HG03439 (cell line): ENCODE measurements around the gene FBXO4.
"Not testable (repeated sequence)": the region's sequence is repeated elsewhere in the genome, so short reads cannot be mapped to it uniquely, and the experiment has no call there.

Source experiments
- ATAC-seq: cut with Tn5 transposase; IDR thresholded peaks from one replicate; pipeline ENCODE4 v1.9.1; 2021; ENCODE audit warnings: mild to moderate bottlenecking, moderate library complexity; ENCODE audit not compliant: unreplicated experiment

Gene FBXO4

DNA sequence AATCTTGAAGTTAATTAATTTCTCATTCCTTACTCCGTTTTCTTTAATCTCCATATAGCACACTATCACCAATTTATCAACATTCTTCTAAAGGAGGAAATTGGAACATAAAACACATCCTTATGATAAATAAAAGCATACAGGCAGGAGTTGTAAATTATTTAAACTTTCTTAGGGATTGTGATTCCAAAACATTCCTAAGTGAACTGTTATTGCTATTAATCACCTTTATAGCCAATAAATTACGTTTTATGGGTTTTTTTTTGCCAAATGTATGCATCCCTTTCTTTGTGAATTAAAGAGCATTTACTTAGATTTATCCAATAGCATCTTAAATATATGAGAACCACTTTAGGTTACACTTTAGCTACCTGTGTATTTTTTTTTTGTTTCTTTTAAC, 55.3 kb downstream of the FBXO4 start:
- ATAC-seq = no peak

DNA sequence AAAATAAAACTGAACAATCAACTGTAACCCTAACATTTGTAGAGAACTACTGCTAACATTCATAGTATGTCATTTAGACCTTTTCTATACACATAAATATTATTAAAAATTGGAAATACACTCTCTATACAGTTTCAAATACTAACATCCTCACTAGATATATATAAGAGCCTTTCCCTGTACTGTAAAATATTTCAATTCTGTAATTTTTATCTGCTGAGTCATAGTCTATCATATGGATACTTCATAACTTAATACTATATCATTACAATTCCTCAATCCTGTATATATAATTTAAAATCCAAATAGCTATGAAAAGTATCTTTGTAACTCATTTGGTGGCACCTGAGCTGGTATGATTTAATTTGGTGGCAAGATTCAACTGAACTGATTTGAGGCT, 55.8 kb downstream of the FBXO4 start:
- ATAC-seq = no peak

DNA sequence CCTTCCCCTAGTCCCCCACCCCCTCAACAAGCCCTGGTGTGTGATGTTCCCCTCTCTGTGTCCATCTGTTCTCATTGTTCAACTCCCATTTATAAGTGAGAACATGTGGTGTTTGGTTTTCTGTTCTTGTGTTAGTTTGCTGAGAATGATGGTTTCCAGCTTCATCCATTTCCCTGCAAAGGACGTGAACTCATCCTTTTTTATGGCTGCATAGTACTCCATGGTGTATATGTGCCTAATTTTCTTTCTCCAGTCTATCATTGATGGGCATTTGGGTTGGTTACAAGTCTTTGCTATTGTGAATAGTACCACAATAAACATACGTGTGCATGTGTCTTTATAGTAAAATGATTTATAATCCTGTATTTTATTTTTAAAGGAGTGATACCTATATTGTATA, 57.8 kb downstream of the FBXO4 start:
- ATAC-seq = not testable (repeated sequence)

DNA sequence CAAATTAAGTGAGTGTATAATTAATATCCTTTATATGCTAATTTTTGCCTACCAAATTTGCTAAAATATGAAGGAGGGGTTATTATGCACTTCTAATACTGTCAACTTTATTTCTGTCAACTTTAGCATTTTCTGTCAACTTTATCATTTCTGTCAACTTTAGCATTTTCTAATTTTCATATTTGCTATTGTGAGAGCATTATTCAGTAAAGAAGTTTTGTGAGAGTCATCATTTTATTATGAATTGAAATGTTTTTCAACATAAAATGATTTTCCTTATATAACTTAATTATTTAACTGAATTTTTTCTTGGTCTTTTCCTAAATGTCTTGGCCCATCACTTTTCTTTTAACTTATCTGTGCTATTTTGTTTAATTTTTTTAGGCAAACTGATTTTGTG, 58.2 kb downstream of the FBXO4 start:
- ATAC-seq = no peak

DNA sequence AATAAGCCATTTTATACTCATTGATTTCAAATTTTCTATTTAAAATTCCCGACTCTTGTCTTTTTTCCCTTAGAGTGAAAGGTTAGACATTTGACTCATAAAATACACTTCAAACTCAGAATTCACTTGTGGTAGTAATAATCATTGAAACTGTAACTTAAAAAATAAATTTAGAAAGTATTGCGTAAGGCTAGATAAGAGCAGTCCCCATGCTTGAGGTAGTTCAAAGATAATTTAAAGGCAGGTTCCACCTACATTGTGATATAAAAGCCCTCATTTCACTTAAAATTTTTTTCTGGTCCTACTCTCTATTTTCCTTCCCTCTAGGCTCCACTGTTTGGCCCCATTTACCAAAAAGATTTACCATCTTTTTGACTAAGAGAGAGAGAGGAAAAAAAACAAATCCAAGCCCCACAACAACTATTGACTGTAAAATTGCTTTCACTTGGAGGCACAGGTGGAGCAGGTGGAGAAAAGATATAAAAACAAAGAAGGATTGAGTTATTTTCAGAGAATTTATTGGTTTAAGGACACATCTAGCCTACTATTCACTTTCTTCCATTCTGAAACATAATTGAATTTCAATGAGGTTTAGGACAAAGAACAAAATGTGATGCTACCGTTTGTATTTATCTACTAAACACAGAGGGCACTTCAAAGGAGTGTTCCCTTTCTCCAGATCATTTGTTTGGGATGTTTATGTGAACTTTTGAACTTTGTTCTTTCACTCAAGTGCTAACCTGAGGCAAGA, 61.0 kb downstream of the FBXO4 start:
- no peak for ATAC-seq
